Measurements from ENCODE around the gene MAEA. TPM values are rescaled to one million over a fixed set of nuclear protein-coding genes. Genes with fewer than 3 reads are reported as not detected.

The MAEA gene
- total RNA-seq, 1 experiment from 2014 or later, result 81.1 TPM

DNA sequence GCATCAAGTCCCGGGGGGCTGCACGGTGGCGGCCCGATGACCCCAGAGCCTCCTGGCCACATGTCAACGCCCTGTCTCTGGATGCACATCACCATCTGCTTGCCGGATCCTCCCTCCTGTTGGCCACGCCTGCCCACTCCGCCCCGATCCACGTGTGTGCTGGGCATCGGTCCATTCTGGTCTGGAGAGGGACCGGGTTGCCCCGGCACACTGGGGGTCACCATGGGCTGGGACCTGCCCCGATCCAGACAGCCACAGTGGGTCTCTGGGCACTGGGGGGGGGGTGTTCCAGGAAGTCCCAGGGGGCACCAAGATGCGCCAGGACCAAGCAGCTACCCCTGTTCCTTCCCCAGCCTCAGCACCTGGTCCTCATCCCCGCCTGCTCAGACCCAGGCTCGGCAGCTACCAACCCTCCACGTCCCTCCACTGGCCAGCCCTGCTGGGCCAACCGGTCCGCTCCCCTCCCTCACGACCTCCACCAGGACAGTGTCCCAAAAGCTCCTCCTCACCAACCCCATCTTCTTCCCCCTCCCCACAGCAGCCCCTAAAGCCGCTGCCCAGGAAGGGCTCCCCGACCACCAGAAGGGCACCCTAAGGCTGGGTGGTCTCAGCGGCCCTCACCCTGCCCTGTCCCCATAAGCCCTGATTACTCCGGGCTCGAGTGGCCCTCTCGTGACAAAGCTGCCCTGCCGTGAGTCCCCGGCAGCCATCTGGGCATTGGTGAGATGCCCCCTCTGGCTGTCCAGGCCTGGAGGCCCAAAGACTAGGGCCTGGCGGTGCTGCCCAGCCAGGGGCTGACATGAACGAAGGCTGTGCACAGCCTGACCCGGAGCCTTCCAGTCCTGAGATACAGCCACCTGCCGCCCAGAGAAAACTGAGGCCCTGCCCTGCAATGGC lies 45.4 kb upstream of the MAEA start:
- H3K4me1 Mint-ChIP-seq (ENCODE audit: low read depth, unreplicated experiment), result peaks cover 7% of the 10 kb centered on the region
- no peaks in the 10 kb centered on the region for H3K27me3 ChIP-seq (replicated peaks; ENCODE audit: control insufficient read depth, insufficient read depth, low read length)
- TF ChIP-seq, protein P1, sequence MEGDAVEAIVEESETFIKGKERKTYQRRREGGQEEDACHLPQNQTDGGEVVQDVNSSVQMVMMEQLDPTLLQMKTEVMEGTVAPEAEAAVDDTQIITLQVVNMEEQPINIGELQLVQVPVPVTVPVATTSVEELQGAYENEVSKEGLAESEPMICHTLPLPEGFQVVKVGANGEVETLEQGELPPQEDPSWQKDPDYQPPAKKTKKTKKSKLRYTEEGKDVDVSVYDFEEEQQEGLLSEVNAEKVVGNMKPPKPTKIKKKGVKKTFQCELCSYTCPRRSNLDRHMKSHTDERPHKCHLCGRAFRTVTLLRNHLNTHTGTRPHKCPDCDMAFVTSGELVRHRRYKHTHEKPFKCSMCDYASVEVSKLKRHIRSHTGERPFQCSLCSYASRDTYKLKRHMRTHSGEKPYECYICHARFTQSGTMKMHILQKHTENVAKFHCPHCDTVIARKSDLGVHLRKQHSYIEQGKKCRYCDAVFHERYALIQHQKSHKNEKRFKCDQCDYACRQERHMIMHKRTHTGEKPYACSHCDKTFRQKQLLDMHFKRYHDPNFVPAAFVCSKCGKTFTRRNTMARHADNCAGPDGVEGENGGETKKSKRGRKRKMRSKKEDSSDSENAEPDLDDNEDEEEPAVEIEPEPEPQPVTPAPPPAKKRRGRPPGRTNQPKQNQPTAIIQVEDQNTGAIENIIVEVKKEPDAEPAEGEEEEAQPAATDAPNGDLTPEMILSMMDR (IDR thresholded peaks at IDR 0.05; ENCODE audit: insufficient read depth in 1 of 2, low read depth in 1 of 2, low read length in 1 of 2, severe bottlenecking in 1 of 2, unreplicated experiment in 1 of 2), result no peak
- H3K4me3 ChIP-seq (ENCODE audit: low read depth, low read length), result no peak overlapping the region
- H3K27ac Mint-ChIP-seq (ENCODE audit: unreplicated experiment), result peak overlapping the region; percentile 53
- BruUV-seq (replicated peaks), result no TSS peak
- H3K36me3 Mint-ChIP-seq (ENCODE audit: insufficient read depth, unreplicated experiment), result peaks cover 63% of the 10 kb centered on the region
- intact Hi-C loops (cut with micrococcal nuclease; ENCODE audit: unreplicated experiment), result no loop called here
- no peaks in the 10 kb centered on the region; the same call in 1 of the 2 replicates for H3K36me3 ChIP-seq (ENCODE audit: control insufficient read depth, insufficient read depth, low read length)
- CTCF ChIA-PET, result interaction anchor here (1.1 kb wide), 1 partner anchor 110 kb away, joined by 3 read pairs; no protein-coding TSS in a partner anchor
- no peaks in the 10 kb centered on the region for H3K27me3 Mint-ChIP-seq (ENCODE audit: insufficient read depth, unreplicated experiment)
- H3K4me1 ChIP-seq, result peaks cover 11% of the 10 kb centered on the region
- H3K4me3 Mint-ChIP-seq (ENCODE audit: unreplicated experiment), result no peak overlapping the region
- no peaks in the 10 kb centered on the region for H3K9me3 Mint-ChIP-seq (ENCODE audit: unreplicated experiment)
- POLR2A ChIA-PET, result no interaction called here
- no peaks in the 10 kb centered on the region for H3K9me3 ChIP-seq
- DNase-seq, result peak in 1 of 2 experiments; percentile 24

DNA sequence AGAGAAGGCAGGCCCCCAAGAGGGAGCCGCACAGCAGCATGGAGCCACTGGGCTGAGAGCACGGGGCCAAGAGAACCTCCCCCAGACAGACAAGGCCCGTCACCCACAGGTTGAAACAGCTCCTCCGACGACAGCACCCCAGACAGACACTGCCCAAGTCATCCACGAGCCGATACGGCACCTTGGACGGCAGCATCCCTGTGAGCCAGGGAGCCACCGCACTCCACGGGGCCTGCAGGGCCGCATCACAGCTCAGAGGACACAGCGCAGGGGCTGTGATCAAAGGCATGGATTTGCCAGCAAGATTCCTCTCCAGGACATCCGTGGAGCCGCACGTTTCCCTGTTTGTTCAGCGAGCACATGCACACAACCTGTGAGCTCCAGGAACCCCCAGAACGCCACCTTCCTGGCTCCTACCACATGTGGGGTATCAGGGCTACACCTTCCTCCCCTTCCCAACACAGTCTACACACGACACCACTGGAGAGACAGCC lies 44.7 kb upstream of the MAEA start:
- no peaks in the 10 kb centered on the region for H3K9me3 ChIP-seq

DNA sequence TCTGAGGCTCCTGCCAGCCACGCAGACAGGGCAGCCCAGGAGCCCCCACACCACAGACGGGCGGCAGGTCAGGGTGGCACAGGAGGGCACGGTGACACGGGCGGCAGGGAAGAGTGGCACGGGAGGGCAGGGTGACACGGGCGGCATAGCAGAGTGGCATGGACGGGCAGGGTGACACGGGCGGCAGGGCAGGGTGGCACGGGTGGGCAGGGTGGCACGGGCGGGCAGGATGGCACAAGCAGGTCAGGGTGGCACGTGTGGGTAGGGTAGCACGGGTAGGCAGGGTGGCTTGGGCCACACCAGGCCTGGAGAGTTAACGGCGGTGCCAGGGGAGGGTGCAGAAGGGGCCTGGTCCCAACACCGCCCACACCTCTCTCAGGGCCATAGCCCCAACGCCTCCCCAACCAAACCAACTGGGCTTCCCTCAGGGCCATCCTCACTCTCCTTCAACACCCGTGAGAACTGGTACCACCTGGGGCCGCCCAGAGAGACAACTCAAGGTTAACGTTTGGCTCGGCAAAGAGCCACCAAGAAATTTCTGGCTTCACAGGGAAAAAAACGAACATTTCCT lies 44.1 kb upstream of the MAEA start:
- peak overlapping the region; percentile 76 for H3K27ac Mint-ChIP-seq (ENCODE audit: unreplicated experiment)
- peaks cover 16% of the 10 kb centered on the region for H3K4me1 ChIP-seq
- BruUV-seq (replicated peaks), result no TSS peak
- H3K9me3 ChIP-seq, result no peaks in the 10 kb centered on the region
- no peaks in the 10 kb centered on the region for H3K27me3 ChIP-seq (replicated peaks; ENCODE audit: control insufficient read depth, insufficient read depth, low read length)
- H3K4me3 ChIP-seq (ENCODE audit: low read depth, low read length), result no peak overlapping the region
- ChIA-PET POLR2A (no interaction called here), CTCF (no interaction called here)
- no peaks in the 10 kb centered on the region; the same call in 1 of the 2 replicates for H3K36me3 ChIP-seq (ENCODE audit: control insufficient read depth, insufficient read depth, low read length)
- intact Hi-C loops (cut with micrococcal nuclease; ENCODE audit: unreplicated experiment), result no loop called here
- TF ChIP-seq, protein P1 (IDR thresholded peaks at IDR 0.05; ENCODE audit: insufficient read depth in 1 of 2, low read depth in 1 of 2, low read length in 1 of 2, severe bottlenecking in 1 of 2, unreplicated experiment in 1 of 2), result no peak
- peaks cover 13% of the 10 kb centered on the region for H3K4me1 Mint-ChIP-seq (ENCODE audit: low read depth, unreplicated experiment)
- no peaks in the 10 kb centered on the region for H3K9me3 Mint-ChIP-seq (ENCODE audit: unreplicated experiment)
- peak overlapping the region; percentile 77 for H3K4me3 Mint-ChIP-seq (ENCODE audit: unreplicated experiment)
- no peaks in the 10 kb centered on the region for H3K27me3 Mint-ChIP-seq (ENCODE audit: insufficient read depth, unreplicated experiment)
- peak in 1 of 2 experiments; percentile 32 for DNase-seq
- peaks cover 65% of the 10 kb centered on the region for H3K36me3 Mint-ChIP-seq (ENCODE audit: insufficient read depth, unreplicated experiment)

More for the DNA sequence above, 44.7 kb upstream of the MAEA start:
- no peaks in the 10 kb centered on the region for H3K27me3 Mint-ChIP-seq (ENCODE audit: insufficient read depth, unreplicated experiment)
- TF ChIP-seq, protein P1 (IDR thresholded peaks at IDR 0.05; ENCODE audit: insufficient read depth in 1 of 2, low read depth in 1 of 2, low read length in 1 of 2, severe bottlenecking in 1 of 2, unreplicated experiment in 1 of 2), result no peak
- Histone ChIP-seq H3K4me3 (ENCODE audit: low read depth, low read length) (no peak overlapping the region), H3K27me3 (replicated peaks; ENCODE audit: control insufficient read depth, insufficient read depth, low read length) (no peaks in the 10 kb centered on the region), H3K36me3 (ENCODE audit: control insufficient read depth, insufficient read depth, low read length) (no peaks in the 10 kb centered on the region; the same call in 1 of the 2 replicates), H3K4me1 (peaks cover 11% of the 10 kb centered on the region)
- no TSS peak for BruUV-seq (replicated peaks)
- peaks cover 63% of the 10 kb centered on the region for H3K36me3 Mint-ChIP-seq (ENCODE audit: insufficient read depth, unreplicated experiment)
- peak overlapping the region; percentile 29 for H3K4me3 Mint-ChIP-seq (ENCODE audit: unreplicated experiment)
- CTCF ChIA-PET, result no interaction called here
- intact Hi-C loops (cut with micrococcal nuclease; ENCODE audit: unreplicated experiment), result no loop called here
- H3K9me3 Mint-ChIP-seq (ENCODE audit: unreplicated experiment), result no peaks in the 10 kb centered on the region
- H3K4me1 Mint-ChIP-seq (ENCODE audit: low read depth, unreplicated experiment), result peaks cover 8% of the 10 kb centered on the region
- DNase-seq, result peak in 1 of 2 experiments; percentile 31
- H3K27ac Mint-ChIP-seq (ENCODE audit: unreplicated experiment), result no peak overlapping the region
- POLR2A ChIA-PET, result no interaction called here
